HG03066 (cell line): Measurements from ENCODE around the gene COL20A1.

Experiments used
- ATAC-seq: cut with Tn5 transposase; IDR thresholded peaks from one replicate; pipeline ENCODE4 v1.9.1; 2021; ENCODE audit warnings: low read depth; ENCODE audit not compliant: unreplicated experiment

Gene COL20A1

DNA sequence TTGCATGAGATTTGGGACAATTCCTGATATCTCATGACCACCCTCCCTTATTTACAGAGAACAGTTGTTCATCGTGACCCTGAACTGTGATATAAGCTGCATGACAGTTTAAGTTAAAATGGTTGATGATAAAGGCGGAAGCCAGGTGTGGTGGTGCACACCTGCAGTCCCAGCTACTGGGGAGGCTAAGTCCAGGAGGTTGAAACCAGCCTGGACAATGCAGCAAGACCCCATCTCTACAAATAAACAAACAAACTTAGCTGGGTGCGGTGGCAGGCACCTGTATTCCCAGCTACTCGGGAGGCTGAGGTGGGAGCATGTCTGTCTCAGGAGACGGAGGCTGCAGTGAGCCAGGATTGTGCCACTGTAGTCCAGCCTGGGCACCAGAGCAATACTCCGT, 24.1 kb downstream of the COL20A1 start:
- ATAC-seq = no peak

DNA sequence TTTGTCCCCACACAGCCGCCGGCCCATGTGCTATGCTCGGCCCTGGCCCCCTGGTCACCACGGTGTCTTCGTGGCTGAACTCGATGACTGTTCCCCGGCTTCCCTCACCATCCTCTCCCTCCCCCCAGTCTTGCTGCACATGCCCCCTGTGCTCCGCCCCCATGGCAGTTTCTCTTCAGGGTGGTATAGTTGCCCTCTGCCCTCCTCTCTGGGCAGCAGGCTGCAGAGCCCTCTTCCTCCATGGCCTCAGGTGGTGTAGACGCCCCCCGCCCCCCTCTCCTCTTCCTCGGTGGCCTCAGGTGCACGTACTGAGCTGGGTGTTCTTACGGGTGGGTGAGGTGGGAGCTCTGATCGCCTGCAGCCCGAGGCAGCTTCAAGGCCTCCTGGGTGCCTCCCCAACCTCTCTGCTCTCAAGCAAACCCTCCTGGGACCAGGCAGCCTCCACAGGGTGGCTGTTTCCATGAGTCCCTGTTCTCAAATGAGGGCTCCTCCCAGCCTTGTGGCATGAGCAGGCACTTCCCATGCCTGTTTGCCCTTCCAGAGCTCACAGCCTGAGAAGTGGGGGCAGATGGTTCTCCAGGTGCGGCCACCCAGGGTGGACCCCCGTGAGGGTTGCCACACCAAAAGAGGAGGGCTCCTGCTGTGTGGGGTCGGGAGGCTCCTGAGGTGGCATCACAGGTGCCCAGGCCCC, 24.8 kb downstream of the COL20A1 start:
- no peak for ATAC-seq

DNA sequence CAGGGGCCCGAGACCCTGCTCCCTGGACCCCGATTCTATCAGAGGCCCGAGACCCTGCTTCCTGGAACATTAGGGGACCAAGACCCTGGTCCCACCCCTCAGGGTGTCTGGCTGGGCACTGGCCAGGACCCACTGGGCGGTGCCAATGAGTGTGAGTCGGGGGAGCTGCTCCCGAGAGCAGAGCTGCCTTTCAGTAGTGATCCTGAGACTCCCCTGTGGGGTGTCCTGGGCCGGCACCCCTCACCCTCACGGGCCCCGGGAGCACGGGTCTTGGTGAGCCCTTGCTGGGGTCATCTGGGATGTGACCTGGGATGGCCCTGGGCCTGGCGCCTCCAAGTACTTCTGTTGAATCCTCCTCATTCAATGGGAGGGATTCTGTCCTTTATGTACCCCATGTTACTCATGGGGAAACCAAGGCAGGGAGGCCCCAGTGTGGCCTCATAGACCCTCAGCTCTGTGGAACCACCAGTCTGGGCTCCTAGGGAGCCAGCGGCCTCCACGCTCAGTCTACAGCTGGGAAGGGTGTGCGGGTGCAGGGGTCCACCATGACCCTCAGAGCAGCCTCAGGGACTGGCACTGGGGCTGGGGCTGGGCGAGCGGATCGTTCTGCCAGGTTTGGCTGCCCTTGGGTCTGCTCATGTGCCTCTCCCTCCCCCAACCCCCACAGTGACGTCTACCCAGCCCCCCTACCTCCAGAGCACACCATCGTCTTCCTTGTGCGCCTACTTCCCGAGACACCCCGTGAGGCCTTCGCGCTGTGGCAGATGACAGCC, 25.6 kb downstream of the COL20A1 start:
- no peak for ATAC-seq

DNA sequence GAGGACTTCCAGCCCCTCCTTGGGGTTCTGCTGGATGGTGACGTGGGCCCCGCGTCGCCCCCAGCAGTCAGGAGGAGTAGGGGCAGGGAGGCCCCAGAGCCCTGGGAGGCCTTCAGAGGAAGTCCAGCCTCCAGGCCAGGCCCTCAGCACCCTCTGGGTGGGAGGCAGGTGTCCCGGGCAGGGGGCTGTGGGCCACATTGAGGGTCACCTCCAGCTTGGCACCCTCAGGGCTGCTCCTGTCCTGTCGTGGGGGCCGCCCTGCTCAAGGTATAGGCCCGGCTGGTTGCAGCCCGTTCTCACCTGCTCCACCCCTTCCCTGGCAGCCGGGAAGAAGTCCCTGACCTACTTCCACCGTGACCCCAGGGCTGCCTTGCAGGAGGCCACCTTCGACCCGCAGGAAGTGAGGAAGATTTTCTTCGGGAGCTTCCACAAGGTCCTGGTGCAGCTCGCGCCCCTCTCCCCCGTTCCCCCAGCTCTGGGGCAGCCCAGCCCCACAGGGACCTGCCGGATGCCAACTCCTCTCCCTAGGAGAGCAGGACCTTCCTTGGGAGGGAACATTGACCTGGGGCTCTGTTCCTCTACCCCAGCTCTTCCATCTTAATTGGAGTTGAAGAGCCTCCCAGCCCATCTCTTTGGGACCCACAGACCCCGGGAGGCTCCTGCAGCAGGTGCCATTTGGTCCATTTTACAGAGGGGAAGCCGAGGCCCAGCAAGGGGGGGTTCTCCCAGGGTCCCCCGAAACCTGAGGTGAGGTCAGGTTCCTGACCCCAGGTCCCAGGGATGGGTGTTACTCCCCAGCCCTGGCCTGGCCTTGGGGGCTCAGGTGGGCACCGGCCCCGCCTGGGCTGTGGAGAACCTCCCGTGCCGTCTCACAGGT, 26.4 kb downstream of the COL20A1 start:
- no peak for ATAC-seq

DNA sequence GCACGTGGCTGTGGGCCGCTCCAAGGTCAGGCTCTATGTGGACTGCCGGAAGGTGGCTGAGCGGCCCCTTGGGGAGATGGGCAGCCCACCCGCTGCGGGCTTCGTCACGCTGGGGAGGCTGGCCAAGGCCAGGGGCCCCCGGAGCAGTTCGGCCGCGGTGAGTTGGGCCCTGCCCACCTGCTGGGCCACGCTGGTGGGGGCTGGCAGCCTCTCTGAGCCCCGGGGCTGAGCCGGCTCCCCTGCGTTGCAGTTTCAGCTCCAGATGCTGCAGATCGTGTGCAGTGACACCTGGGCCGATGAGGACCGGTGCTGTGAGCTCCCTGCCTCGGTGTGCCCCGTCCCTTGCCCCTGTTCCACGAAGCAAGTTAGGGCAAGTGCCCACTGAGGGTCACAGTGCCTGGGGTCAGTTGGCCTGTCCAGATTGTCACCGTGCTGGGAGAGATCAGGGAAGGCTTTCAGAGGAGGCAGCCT, 27.1 kb downstream of the COL20A1 start:
- ATAC-seq = no peak

DNA sequence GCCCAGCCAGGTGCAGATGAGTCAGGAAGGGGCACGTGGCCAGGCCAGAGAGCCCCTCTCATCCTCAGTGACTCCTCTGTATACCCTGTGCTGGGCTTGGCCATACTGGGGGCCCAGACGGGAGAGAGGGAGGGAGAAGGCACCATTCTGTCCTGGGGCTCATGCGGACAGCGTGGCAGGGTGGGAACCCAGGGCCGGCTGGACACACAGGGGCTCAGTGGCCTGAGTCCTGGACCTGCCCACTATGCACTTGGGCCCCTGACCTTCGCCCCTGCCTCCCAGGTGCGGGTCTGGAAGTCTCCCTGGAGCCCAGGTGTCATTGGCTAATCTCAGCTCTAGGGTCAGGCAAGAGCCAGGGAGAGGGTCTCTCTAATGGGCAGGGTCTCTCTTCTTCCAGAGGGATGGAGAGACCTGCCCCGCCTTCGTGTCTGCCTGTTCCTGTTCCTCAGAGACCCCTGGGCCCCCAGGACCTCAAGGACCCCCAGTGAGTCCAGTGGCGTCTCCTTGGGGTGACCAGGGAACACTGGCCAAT, 27.7 kb downstream of the COL20A1 start:
- no peak for ATAC-seq

DNA sequence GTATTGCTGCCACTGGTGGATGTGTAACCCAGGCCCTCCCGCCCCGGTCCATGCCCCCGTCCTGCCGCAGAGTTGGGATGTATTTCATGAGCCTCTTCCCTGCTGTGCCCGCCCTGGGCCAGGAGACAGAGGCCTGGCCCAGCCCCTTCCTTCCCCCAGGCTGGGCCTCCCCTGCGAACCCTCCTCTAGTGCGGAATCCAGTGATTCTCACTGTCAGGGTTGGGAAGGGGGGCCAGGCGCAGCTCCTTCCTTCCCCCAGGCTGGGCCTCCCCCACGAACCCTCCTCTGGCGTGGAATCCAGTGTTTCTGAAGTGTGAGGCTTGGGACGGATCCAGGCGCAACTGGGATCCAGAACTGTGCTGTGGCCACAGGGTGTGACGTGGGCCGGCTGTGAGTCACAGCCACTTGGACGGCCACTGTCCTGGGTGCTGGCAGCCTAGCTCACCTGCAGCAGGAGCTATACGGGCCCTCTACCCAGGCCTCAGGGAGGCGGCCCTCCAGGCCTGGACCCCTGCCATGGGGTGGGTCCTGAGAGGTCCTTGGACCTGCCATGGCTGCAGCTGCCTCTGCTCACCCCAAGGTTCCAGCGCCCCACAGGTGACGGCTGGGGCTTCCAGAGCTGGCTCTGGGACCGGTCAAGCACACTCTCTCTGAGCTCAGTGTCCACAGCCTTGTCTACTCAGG, 28.3 kb downstream of the COL20A1 start:
- ATAC-seq = no peak

DNA sequence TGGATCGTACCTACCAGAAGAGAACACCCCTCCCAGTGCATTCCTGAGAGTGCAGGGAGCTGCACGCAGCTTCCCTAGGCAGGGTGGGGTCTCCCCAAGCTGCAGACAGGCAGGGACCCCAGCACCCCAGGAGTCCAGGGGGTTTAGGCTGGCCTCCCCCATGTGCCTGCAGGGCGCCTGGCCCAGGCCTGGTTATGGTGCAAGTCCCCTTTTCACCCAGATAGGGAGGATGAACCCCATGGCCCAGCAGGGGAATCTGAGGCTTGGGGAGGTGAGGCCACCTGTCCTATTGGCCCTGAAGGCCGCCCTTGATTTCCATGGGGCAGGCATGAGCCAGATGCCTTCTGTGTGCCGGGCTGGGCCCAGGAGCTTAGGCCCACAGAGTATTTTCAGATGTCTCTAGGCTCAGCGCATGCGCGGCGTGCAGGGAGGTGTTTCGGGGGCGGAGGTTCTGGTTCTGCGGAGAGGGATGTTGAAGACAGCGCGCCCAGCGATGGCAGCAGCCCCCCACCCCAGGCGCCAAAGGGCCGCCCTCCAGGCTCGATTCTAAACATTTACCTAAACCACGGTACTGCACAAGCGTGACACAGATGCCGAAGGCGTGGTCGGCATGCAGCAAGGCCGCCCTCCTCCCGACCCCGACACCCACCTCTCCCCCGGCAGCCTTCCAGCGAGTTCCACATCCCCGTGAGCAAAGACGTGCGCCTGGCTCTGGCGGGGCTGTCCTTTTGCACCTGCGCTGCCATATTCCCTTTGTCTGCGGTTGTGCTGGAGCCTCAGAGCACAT, 29.4 kb downstream of the COL20A1 start:
- no peak for ATAC-seq

DNA sequence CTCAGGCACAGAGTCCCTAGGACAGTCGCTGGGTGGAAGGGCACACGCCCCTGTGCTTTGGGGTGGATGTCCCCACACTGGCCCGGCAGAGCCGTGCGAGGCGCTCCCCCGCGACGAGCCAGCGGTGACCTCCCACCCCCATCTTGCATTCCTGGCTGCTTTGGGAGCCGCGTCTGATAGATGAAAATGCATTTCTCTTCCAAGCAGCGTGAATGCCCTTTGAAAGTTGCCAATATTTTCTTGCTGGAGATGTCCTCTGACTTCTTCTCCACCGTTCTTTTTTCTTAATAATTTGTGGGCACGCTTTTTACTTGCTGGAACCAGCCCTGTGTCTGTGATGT, 29.9 kb downstream of the COL20A1 start:
- ATAC-seq = no peak

DNA sequence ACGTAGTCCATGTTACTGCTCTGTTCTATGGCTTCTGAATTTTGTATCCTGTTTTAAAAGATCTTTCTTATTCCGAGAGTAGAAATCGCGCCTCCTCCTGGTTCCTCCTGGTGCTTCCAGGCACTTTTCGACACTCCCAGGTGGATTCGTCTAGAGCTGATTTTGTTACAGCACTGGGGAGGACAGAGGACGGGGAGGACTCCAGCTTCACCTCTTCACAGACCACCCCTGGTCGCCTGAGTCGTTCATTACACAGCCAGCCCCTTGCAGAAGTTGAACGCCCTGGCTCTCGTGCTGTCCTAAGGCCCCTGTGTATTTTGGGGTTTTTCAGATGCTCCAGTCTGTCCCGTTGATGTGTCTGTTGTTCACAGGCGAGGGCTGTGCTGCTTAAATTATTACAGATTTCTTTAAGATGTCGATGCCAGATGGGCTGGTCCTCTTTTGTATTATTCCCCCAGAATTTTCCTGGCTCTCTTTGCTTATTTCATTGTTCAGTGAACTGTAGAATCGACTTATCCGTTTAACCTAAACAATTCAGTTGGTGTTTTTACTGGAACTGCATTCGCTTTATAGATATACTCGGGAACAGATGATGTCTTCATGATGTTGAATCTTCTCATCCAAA, 30.5 kb downstream of the COL20A1 start:
- no peak for ATAC-seq

DNA sequence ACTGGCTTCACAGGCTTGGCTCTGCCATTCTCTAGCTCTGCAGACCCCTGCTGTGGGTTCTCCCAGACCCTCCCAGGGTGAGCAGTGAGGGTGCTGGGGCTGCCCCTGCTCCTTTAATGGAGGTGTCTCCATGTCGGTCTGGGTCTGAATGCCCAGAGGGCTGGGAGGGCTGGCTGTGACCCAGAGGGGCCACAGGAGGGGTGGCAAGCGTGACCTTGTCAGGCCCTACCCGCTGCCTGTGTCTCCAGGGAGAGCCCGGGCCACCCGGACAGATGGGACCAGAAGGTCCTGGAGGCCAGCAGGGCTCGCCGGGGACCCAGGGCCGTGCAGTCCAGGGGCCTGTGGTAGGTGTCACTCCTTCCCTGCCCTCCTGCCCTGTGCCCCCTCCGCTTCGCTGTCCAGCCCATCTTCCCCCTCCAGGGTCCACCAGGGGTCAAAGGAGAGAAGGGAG, 32.1 kb downstream of the COL20A1 start:
- no peak for ATAC-seq

DNA sequence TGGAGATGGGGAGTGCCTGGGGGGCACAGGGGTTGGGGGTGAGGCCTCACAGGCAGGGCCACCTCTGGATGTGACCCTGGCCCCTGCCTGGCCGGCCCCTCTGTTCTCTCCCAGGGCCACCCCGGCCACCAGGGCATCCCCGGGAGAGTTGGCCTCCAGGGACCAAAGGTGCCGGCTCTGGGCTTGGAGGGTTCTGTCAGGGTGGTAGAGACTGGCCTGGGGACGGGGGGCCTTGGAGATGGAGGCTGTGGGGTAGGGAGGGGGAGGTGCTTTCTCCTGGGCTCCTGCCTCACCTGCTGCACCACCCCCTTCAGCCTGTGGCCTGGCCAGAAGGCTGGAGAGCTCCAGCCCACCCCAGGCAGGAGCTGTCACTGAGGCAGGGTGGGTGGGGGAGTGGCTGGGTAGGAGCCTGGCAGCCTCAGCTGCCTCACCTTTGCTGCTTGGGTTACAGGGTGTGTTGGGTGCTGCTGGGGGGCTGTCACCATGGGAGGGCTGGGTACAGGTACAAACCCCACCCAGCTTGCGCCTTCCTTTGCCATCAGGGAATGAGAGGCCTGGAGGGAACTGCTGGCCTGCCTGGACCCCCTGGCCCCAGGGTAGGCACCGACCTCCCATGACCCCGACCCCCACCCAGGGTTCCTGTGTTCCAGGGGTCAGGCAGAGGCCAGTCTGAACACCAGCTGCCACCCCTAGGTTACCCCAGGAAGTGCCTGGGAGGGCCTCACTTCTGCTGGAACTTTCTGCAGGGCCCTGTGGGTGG, 32.7 kb downstream of the COL20A1 start:
- ATAC-seq = no peak

DNA sequence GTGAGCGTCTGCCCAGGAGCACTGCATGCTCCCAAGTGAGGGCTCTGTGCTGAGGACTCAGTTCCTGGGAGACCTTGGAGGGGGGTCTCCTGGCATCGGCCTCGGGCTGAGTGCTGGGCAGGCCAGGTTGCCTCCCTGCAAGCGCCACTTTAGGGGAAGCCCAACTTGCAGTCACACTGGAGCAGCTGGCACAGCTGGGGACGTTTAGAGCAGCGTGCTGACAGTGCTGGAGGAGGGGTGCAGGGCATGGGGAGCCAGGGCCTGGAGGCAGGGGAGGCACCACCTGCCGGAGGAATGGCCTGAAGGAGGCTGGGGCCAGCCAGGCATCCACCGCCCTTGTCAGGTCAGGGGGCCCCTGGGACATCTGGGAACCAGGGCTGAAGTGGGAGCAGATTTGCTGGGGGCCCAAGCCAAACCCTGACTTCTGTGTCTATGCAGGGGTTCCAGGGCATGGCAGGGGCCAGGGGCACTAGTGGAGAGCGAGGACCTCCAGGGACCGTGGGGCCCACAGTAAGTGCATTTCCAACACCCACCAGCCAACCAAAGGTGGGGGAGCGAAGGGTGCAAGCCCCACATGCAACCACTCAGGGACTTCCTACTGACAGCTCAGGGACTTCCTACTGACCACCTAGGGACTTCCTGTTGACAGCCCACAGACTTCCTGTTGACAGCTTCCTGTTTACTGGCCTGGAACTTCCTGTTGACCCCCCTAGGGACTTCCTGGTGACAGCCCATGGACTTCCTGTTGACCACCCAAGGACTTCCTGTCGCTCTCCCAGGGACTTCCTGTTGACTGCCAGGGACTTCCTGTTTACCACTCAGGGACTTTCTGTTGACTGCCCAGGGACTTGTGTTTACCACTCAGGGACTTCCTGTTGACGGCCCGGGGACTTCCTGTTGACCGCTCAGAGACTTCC, 33.6 kb downstream of the COL20A1 start:
- no peak for ATAC-seq

DNA sequence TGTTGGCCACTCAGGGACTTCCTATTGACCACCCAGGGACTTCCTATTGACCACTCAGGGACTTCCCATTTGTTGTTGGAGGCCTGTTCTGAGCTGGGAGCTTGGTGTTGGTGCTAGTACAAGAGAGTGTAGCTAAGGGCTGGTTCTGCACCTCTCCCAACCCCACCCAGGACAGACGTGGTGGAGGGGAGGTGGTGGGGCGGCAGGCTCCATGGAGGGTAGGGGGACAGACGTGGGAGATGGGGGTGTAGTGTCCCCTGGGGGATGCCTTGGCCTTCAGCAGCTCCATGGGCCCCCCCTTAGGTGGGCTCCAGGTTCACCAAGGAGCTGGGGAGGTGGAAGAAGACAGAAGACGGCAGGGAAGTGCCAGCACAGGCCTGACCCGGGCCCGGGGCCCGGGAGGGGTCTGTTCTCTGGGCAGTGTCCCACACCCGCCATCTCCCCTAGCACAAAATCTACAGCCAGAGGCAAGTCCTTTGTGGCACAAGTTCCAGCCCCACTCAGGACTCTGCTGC, 34.3 kb downstream of the COL20A1 start:
- ATAC-seq = no peak

DNA sequence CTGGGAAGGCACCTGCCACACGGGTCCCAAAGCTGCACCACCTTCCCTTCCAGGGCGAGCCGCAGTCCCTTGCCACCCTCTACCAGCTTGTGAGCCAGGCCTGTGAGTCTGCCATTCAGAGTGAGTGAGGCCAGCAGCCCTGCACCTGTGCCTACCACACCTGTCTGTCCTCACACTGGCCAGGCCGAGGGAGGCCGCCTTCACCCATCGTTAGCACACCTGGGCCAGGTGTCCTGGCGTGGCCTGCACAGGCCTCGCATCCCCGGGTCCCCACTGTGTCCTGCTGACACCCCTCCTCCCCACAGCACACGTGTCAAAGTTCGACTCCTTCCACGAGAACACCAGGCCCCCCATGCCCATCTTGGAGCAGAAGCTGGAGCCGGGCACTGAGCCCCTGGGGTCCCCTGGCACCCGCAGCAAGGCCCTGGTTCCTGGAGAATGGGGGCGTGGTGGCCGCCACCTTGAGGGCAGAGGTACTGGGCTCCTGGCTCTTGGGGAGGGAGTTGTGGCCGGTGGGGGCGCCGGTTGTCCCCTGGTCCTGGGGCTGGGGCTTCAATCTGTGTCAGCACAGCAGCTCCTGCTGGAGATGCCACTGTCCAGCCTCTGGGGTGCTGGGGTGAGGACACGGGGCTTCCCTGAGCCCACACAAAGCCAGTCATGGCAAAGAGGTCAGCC, 35.2 kb downstream of the COL20A1 start:
- no peak for ATAC-seq

DNA sequence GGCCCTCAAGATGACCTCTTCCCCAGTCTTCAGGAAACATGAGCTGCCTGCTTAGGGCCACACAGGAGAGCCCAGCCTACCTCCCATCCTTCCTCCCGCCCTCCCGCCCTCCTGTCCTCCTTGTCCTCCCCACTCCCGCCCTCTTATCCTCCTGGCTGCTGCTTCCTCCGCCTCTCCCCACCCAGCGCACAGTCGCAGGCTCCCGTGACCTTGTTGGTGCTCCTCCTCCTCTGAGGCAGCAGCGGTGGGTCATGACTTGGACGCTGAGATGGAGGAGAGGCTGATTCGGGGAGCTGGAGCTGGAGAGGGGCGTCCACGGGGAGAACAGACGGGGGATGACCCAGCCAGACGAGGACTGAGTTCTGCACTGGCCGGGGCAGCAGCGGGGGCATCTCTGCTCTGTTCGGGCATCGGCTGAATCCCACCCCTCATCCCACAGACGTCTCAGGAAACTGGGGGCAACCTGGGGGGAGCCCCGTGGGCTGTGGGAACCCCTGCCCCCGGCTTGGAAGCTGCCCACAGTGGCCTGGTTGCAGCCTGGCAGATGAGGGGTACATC, 35.8 kb downstream of the COL20A1 start:
- ATAC-seq = no peak
